AG04450 (cell line): Measurements from ENCODE around the gene CTLA4. TPM values are rescaled to one million over a fixed set of nuclear protein-coding genes. Genes with fewer than 3 reads are reported as not detected.

Experiments
- CTCF ChIA-PET: fragments of 300-600, 350-600 bp; formaldehyde crosslinking; extraction: SDS; loops from one replicate; lab custom pipeline; 2022; ENCODE audit warnings: antibody characterized with exemption, inconsistent platforms; lab: Charles Lee
- POLR2A ChIA-PET: fragments of 350-600 bp; formaldehyde crosslinking; extraction: SDS; loops from one replicate; lab custom pipeline; 2021; ENCODE audit warnings: antibody characterized with exemption, inconsistent platforms; lab: Yijun Ruan, JAX
- DNase-seq: peaks from one replicate; pipeline ENCODE4 v3.0.0-alpha.2; 2011; ENCODE audit warnings: low read depth, low spot score
- H3K27ac ChIP-seq: one replicate; pipeline ENCODE4 v1.5.1; 2012; ENCODE audit warnings: low read depth, low read length, control low read depth
- H3K27me3 ChIP-seq: one replicate; pipeline ENCODE4 v1.6.0; 2012; ENCODE audit warnings: low read length; ENCODE audit not compliant: control insufficient read depth, insufficient read depth
- H3K4me3 ChIP-seq: 2 replicates; pipeline ENCODE4 v1.5.1; 2011; ENCODE audit warnings: mild to moderate bottlenecking, low read depth, low read length, control low read depth
- H3K9me3 ChIP-seq: 2 replicates; pipeline ENCODE4 v1.5.1; 2012; ENCODE audit warnings: low read length; ENCODE audit not compliant: control insufficient read depth, insufficient read depth
- CTCF ChIP-seq: IDR thresholded peaks from 2 replicates; pipeline ENCODE4 v1.5.1; 2011; ENCODE audit warnings: low read depth, low read length, control low read depth, inconsistent platforms
- polyA plus RNA-seq: library from polyadenylated mRNA; depleted of rRNA; stranded (reverse); fragments of >200 nt; gene quantifications from 2 replicates; pipeline ENCODE4 v1.2.3, GENCODE V29; 2011

CTLA4 gene
- polyA plus RNA-seq, 1 experiment: not detected

DNA sequence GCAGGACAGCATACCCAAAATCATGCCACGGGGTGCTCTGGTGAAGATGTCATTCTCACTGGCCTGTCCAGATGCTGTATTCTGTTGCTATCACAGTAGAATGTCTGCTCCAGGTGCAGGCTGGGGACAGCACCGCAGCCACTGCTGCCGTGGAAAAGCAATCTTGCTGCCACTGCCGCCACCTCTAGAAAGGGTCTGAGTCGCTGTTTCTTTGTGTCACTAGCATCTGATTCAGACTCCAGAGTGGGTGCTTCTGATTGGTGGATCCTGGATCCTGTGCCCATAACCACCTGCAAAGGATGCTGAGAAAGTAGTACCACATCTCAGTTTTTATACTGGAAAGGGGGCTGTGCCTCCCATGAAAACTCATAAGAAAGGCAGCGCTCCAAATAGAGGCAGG lies 45.3 kb upstream of the CTLA4 start:
- ChIA-PET POLR2A (no interaction called here), CTCF (no interaction called here)
- TF ChIP-seq CTCF: no peak
- no peak overlapping the region for H3K4me3 ChIP-seq
- no peak overlapping the region for H3K27ac ChIP-seq
- DNase-seq: no peak
- no peaks in the 10 kb centered on the region for H3K9me3 ChIP-seq
- H3K27me3 ChIP-seq: peaks cover 8% of the 10 kb centered on the region

GRCh38 chr2:203823173-203823572 lies 44.4 kb upstream of the CTLA4 start:
- no peak for DNase-seq
- TF ChIP-seq CTCF: no peak
- no peak overlapping the region for H3K27ac ChIP-seq
- no peak overlapping the region for H3K4me3 ChIP-seq
- ChIA-PET CTCF (no interaction called here), POLR2A (no interaction called here)
- H3K9me3 ChIP-seq: no peaks in the 10 kb centered on the region
- peaks cover 7% of the 10 kb centered on the region for H3K27me3 ChIP-seq

- Histone ChIP-seq H3K4me3 (no peak overlapping the region), H3K27me3 (peaks cover 7% of the 10 kb centered on the region), H3K9me3 (no peaks in the 10 kb centered on the region), H3K27ac (no peak overlapping the region)
- no peak for TF ChIP-seq CTCF
- DNase-seq: no peak
- ChIA-PET POLR2A (no interaction called here), CTCF (interaction anchor here (0.7 kb wide), 2 partner anchors 9 to 125 kb away, joined by 3 read pairs; no protein-coding TSS in a partner anchor)
These were observed 43.5 kb upstream of the CTLA4 start for GRCh38 chr2:203824057-203824456.

DNA sequence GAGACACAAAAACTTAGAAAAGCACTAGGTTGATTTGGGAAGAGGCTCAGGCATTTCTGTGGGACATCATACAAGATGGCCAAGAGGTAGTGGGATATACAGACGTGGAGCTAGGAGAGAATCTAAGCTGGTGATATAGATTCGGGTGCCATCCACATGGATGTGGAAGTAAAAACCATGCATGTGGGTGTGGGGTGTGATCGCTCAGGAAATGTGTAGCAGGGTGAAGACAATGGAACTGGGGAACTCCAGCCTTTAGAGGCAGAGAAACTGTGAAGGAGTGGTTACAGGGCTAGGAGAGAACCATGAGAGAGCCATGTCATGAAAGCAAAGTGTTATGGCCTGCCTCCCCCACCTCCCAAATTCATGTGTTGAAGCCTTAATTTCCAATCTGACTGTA lies 43.0 kb upstream of the CTLA4 start:
- Histone ChIP-seq H3K27me3 (peaks cover 7% of the 10 kb centered on the region), H3K4me3 (no peak overlapping the region), H3K9me3 (no peaks in the 10 kb centered on the region), H3K27ac (no peak overlapping the region)
- CTCF ChIA-PET: interaction anchor here (0.7 kb wide), 1 partner anchor 9 kb away, joined by 3 read pairs; no protein-coding TSS in a partner anchor
- POLR2A ChIA-PET: no interaction called here
- TF ChIP-seq CTCF: no peak
- DNase-seq: no peak

- no peak overlapping the region for H3K4me3 ChIP-seq
- POLR2A ChIA-PET: no interaction called here
- peaks cover 10% of the 10 kb centered on the region for H3K27me3 ChIP-seq
- no peak for DNase-seq
- no peak for TF ChIP-seq CTCF
- H3K27ac ChIP-seq: no peak overlapping the region
- no peaks in the 10 kb centered on the region for H3K9me3 ChIP-seq
- CTCF ChIA-PET: interaction anchor here (1.6 kb wide), 1 partner anchor 11 kb away, joined by 7 read pairs; no protein-coding TSS in a partner anchor
These were observed 40.9 kb upstream of the CTLA4 start for GRCh38 chr2:203826704-203827103.
